NT2/D1 (cell line): ENCODE data around the gene BIRC2.

Source experiments
- YY1 ChIP-seq: IDR thresholded peaks from 2 replicates; pipeline ENCODE4 v1.6.1; 2011; ENCODE audit not compliant: insufficient read length, insufficient read depth
- ZNF274 ChIP-seq: IDR thresholded peaks from 2 replicates; pipeline ENCODE4 v1.6.1; 2011; ENCODE audit warnings: mild to moderate bottlenecking, low read depth, low read length

DNA sequence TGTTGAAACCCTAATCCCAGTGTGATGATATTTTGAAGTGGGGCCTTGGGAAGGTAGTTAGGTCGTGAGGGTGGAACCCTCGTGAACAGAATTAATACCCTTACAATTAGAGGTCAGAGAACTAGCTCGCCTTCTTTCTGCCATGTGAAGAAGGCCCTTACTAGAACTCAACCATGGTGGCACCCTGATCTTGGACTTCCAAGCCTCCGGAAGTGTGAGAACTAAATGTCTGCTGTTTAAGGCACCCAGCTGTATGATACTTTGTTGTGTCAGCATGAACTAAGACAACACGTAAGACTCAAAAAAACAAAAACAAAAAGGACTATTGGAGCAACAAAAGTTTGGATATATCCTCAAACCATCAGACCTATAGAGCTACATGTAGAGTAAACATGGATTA lies 53.6 kb downstream of the BIRC2 start:
- TF ChIP-seq ZNF274 (no peak), YY1 (no peak)
